Posterior cingulate gyrus (tissue), 11 donors: ENCODE results near the gene SYT8.
A peak's percentile ranks its signal among the peaks of the same experiment; 100 is the strongest.

Experiments
- DNase-seq, 10 donors: peaks; one replicate each; pipeline versions ENCODE4 v3.0.0 to v3.0.0-alpha.2; 2020 to 2021; ENCODE audit warnings: mixed read lengths in 3 of 10
- intact Hi-C: fragments of 100-400 bp; cut with DNase I; formaldehyde crosslinking; loops from one replicate; pipeline ENCODE4 v1.15.1; 2023

The SYT8 gene

DNA sequence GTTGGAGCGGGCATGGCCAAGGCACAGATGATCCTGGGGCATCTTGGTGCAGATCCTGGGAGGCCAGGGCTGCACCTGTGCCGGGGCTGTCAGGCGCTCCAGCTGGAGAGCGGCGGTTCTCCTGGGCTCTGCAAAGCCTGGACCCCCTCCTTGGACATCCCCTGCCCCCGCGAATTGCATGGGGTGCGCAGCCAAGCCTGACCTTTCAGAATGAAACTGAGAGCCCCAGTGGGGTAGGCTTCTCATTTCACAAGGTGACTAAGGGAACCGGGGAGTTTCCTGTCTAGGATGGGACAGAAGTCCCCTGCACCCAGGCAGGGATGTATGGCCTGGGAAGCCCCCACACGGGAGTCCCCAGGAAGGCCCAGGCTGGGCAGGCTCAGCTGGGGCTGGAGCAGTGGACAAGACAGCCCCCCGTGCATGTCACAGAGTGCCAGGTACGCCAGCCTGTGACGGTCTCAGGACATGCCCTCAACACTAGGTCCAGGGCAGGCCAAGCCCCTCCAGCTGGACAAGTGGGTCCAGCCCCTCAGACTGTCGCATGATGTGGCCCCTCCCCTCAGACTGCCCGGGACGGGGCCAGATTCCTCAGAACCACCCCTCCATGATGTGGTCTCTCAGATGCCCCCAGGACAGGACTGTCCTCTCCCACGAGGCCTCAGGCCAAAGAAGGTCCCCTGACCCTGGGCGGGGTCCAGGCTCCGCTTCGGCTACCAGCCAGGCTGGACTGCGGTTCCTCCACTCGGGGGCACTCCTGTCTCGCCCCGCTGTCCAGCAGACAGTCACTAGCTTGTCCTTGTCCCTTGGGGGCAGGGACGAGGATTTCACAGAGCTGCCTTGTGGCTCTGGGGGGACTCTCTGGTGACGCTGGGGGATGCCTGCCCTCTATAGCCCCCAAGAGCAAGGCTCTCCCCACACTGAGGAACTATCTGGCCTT, 20.4 kb downstream of the SYT8 start:
- intact Hi-C loops = no loop called here
- no peak for DNase-seq

DNA sequence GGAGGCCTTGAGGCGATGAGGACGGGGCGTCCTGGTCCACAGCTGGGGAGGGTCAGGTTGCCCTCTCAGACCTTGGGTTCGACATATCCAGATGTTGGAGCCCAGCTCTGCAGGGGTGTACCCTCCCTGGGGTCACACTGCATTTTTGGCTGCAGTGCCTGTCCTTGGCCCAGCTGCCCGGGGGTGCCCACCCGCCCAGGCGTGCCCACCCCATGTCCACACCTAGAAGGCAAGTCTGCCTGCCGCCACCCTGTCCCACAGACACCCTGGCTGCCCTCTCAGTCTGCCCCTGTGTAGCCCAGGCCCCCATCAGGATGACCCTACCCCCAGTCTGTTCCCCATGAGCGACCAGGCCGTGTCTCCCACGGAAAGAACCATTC, 21.1 kb downstream of the SYT8 start:
- no peak for DNase-seq
- intact Hi-C loops = no loop called here

DNA sequence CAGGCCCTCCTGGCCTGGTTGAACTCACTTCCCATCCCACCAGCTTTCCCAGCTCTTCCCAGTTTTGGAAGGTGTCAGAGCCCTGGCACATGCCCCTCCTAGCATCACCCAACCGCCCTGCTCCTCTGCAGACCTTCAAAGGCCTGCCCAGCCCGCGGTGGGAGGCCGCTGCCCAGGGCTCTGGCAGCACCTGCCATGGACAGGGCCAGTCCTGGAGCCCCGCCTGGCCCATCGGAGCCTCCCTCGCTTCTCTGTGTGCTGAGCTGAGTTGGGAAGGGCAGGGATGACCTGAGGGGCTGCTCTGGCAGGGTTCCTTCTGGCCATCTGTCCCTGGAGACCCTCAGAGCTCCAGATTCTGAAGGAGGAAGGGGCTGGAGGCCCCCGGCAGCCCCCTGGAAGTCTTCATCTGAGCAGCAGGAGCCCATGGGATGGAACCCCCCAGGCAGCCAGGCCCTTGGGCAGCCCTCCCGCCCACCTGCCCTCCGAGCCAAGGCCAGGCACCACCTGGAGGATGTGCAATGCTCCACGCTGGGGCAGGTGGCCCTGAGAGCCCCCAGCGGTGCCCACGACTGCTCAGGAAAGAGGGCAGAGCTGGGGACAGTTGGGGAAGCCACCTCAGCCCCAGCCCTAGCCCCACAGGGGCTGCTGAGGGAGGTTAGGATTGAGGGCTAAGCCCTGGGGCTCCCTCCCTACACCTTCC, 21.7 kb downstream of the SYT8 start:
- DNase-seq = no peak
- intact Hi-C loops = no loop called here

DNA sequence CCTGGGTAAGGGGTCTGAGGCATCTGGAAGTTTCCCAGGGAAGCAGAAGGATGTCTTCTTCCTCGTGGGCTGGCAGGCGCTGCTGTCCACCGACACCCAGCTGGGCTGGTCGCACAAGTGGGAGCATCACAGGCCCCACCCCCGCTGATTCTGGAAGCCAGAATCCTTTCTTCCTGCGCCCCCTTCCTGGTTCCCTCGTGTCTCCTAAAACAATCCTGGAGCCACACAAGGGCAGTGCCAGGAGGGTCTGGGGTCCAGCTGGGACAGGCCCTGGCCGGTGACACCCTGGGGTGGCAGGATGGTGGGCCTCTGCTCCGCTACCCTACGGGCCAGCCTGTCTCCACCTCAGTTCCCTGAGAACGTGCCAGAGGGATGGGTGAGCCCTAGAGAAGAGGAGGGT, 22.3 kb downstream of the SYT8 start:
- intact Hi-C loops = no loop called here
- no peak for DNase-seq

DNA sequence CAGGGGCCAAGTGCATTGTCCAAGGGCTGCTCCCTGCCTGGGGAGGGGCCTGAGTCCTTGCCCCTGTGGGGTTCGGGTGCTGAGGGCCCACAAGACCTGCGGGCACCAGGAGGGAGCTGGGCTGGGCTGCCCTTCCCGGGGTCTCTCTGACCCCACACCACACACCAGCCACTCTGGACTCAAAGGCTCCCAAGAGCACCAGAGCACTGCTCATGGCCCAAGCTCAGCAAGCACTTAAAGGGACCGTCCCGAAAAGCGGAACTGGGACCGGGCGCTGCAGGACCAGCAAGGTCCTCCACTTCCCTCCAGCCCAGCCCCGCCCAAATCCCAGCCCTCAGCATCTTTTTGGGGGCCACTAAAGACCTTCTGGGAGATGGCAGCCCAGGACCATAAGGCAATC, 23.4 kb downstream of the SYT8 start:
- DNase-seq = no peak
- intact Hi-C loops = no loop called here

DNA sequence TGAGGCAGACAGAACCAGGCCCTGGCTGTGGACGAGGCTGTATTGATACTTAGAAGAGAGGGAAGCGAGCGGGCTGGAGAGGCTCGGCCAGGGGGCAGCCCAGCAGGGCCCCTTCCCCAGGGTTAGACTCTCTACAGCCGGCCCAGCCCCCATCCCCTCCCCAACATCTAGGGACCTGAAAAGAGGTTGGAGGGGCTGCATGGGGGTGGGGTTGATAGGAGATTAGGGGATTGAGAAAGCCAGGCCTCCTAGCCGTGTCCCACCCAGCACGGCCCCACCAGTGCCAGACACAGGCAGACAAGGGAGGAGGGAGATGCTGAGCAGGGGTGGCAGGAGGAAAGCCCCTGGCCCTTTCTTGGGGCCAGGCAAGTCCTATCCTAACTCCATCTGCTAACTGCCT, 23.8 kb downstream of the SYT8 start:
- no peak for DNase-seq
- intact Hi-C loops = no loop called here

DNA sequence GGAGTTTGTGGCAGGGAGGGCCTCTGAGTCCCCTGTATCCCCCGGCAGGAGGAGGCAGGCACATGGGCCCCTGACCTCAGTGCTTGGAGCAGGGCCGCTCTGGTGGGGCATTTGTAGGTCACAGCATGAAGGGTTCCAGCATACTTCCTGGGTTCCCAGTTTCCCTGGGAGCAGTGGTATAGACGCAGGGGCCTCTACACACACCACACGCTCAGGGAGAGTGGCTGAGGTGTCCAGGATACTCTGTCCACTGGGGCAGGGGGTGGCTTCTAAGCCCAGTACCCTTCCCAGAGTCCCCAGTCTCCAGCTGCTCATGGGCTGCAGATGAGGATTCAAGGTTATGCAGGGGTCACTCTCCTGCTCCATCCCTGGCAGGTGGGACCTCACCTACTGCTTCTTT, 24.2 kb downstream of the SYT8 start:
- intact Hi-C loops = no loop called here
- DNase-seq = no peak

DNA sequence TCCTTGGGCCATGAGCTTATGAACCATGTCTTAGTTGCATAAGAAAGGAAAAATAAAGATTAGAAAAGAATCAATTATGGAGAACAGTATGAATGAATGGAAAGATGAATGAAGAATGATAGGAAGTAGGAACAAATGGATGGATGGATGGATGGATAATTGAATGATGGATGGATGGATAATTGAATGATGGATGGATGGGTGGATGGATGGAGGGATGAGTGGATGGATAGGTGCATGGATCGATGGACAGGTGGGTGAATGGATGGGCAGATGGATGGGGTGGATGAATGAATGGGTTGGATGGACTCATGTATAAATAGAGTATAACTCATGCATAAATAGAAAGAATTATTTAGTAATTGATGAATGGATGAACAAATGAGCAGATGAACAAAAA, 25.3 kb downstream of the SYT8 start:
- intact Hi-C loops = no loop called here

DNA sequence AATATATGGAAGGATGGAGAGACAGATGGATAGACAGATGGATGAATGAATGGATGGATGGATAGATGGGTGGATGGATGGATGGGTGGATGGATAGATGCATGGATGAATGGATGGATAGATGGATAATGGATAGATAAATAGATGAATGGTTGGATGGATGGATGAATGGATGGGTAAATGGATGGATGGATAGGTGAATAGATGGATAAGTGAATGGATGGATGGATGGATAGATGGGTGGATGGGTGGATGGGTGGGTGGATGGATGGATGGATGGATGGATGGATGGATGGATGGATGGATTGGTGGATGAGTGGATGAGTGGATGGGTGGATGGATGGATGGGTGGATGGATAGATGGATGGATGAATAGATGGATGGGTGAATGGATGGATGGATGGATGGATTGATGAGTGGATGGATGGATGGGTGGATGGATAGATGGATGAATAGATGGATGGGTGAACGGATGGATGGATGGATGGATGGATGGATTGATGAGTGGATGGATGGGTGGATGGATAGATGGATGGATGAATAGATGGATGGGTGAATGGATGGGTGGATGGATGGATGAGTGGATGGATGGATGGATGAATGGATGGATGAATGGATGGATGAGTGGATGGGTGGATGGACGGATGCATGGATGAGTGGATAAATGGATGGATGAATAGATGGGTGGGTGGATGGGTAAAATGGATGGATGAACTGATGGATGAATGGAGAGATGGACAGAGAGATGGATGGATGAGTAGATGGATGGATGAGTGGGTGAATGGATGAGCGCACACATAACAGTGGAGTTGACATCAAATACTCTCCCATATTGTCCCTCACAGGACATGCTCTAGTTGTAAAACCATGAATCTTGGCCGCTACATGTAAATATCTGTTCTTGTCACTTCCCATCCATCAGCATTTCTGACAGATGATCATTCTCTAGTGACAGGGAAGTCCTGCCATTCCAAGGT, 26.9 kb downstream of the SYT8 start:
- DNase-seq = no peak
- intact Hi-C loops = no loop called here

More for the DNA sequence above, 25.3 kb downstream of the SYT8 start:
- no peak for DNase-seq

DNA sequence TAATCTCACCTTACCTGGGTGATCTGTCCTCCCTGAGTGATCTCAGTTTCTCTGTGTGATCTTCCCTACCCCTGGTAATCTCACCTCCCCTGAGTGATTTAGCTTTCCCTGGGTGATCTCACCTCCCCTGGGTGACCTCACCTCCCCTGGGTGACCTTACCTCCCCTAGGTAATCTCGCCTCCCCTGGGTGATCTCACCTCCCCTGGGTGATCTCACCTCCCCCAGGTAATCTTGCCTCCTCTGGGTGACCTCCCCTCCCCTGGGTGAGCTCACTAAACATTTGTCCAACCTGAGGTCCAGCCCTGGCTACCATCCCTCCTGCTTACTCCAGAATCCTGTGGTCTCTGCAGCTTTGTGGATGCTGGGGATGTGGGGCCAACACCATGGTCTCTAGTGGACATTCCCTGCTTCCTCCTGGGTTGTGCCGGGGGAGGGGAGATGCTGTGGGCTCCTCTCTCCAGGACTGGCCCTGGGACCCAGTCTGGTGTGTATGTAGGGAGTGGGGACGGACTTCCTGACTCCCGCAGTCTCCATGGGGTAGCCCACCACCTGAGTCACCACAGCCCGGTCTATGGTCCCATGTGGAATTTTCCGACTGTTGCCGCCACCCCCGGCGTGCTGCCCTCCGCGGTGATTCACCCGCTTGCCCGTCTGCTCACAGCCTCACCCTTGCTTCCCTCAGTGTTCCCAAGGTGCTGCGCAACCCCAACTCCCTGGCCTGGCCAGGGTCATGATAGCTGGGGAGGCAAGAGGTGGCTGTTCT, 28.0 kb downstream of the SYT8 start:
- peak in 1 of 10 donors; percentile 80 for DNase-seq
- intact Hi-C loops = no loop called here

DNA sequence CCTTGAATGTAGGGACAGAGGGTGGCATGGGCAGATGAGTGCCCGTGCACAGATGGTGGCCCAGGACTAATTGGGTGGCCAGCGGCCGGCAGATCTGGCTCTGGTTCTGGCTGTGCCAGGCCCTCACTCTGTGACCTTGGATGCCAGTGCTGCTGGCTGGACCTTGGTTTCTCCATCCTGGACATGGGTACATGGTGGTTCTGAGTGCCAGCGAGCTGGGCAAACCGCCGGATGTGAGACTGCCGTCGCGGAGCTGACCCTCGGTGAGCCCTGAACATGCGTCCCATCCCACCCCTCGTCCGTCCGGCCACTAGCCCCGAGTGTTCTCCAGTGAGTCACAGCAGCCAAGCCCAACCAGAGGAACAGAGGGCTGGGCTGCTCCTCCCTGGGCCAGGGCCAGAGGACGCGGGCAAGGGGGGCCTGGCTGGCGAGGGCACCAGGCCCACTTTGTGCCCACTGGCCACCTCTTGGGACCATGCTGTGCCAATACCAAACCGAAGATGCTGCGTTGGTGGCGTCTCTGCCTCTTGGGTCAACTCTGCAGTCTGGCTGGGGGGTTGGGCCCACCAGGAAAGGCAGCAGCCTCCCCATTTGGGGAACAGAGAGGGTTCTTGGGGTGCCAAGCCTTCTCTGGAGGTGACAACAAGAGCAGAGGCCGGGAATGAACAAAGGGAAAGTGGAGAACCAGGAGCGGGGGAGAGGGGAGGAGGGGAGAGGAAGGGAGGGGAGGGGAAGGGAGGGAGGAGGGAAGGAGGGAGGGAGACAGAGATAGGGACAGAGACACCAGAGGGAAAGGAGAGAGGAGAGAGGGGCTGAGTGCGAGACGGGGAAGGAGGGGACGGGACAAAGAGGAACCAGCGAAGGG, 28.8 kb downstream of the SYT8 start:
- DNase-seq = peak in 7 of 10 donors; percentile 30 to 93 (median 36)
- intact Hi-C loops = no loop called here

DNA sequence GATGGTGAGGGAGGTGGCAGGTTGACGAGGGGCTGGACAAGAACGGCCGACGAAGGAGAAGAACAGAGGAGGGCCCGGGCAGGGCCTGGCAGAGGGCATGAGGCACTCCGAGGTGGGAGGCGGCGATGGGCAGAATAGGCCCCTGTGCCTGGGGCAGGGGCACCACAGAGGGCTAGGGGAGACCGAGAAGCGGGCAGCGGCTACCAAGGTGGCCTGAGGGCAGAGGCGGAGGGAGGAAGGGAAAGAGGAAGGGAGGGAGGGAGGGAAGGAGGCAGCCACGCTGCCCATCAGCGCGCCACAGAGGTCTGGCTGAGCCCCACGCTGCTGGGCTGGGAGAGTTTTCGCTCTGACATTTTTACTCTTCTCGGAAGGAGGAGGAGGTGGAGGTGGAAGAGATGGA, 29.4 kb downstream of the SYT8 start:
- intact Hi-C loops = no loop called here
- DNase-seq = peak in 2 of 10 donors; percentile 65

DNA sequence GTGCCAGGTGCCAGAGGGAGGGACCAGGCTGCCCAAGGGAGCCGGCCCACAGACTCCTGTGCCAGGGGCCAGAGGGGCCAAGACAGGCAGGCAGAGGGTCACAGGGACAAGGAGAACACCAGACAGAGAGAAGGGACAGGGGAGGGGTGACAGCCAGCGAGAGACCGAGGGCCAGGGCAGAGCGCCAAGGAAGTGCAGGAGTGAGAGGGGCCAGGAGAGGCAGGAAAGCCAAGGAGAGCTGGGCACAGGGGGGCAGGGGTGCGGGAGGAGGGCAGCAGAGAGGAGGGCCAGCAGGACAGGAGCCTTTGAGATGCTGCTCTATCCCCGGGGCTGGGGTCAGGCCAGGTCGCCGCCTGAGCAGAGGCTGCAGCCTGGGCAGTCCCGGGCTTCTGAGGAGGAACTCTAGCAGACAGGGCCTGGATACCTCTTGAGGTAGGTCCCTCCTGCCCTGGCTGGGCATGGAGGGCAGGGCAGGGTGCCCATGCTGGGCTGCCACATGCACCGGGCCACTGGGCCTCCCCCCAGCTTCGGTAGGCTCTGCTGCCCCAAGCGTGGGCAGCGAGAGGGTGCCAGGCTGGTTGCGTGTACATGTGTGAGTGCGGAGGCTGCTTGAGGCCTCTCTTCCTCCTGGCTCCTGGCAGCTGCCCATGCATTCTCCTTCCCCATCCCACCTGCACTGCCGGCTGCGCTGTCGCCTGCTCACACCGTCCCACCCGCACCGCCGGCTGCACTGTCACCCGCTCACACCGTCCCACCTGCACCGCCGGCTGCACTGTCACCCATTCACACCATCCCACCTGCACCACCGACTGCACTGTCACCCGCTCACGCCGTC, 30.3 kb downstream of the SYT8 start:
- intact Hi-C loops = no loop called here
- peak in 7 of 10 donors; percentile 37 to 94 (median 68) for DNase-seq

DNA sequence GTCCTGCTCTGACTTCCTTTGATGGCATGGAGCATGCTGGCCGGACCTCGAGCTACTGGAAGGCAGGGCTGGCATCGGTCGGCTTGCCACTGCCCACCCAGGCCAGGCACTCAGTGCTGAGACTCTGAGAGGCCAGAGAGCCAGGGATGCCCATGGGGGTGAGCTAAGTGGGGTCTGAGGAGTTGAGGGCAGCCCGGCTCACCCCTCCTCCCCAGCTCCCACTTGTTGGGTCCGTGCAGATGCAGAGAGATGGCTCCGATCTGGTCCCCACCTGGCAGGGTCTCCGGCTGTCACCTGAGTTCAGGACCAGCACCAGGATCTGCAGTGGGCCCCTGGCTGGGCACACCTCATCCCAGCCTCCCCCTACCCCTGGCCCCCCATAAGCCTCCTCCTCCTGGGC, 31.4 kb downstream of the SYT8 start:
- peak in 2 of 10 donors; percentile 52 to 80 for DNase-seq
- intact Hi-C loops = no loop called here

DNA sequence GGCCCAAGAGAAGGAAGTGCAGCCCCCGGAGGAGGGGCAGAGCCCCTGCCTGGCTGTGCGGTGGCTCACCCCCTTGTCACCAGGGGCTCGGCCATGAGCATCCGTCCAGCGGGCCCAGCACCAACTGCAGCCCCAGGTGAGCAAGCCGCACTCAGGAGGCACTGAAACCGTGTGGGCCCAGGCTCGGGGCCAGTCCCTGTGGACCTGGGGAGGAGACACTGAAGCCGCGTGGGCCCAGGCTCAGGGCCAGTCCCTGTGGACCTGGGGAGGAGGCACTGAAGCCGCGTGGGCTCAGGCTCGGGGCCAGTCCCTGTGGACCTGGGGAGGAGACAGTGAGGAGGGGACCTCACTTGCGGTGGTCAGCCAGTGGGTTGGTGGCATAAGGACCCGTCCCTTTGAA, 32.0 kb downstream of the SYT8 start:
- intact Hi-C loops = no loop called here
- DNase-seq = peak in 2 of 10 donors; percentile 50 to 55

DNA sequence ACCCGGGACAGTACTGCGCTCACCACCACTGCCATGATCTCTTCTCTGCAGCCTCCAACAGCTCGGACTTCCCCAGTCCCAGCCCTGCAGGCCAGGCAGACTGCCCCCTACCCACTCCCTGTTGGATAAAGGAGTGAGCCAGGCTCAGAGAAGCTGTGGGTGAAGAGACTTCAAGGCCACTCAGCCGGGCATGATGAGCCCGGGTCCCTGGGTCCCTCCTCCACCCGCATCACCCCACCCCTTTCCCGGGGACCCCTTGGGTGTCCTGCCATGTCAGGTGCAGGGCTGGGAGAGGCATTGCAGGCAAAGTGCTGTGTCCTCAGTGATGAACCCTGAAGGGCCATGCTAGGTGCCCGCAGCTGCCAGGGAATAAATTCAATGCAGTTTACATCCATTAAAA, 32.6 kb downstream of the SYT8 start:
- DNase-seq = peak in 2 of 10 donors; percentile 24 to 69
- intact Hi-C loops = no loop called here

DNA sequence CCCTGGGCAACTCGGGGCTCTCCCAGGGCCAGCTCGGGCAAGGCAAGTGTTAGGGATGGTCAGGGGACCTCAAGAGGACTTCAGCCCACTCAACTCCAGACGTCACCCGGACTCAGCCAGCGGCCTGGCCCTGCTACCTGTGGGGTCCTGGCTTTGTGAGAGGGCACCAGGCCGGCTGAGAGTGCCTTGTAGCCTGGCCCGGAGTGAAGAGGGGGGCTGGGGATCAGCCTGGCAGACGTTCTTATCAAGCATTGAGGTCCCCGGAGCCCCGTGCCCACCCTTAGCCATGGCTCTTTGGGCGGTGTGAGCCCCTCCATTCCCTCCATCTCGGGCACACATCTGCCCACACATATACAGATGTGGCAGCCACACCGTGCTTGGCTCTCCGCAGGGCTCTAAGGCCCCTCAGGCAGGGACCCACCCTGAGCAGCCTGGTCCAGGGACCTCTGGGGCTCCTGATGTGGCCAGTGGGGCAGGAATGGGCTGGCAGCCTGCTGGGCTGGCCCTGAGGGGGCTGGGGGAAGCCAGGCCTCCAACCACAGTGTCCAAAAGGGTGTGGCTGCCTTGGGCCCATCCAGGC, 33.4 kb downstream of the SYT8 start:
- DNase-seq = peak in 3 of 10 donors; percentile 59 to 72 (median 67)
- intact Hi-C loops = no loop called here
